H9 (cell line): ENCODE measurements around the gene SLC9A2. TPM values are rescaled to one million over a fixed set of nuclear protein-coding genes. Genes with fewer than 3 reads are reported as not detected.

Experiments
- DNase-seq: peaks from one replicate; pipeline ENCODE4 v3.0.0-alpha.2; 2017
- H2AFZ ChIP-seq: one replicate; pipeline ENCODE4 v1.6.1; 2013; ENCODE audit warnings: mild to moderate bottlenecking, low read length, control low read depth, moderate library complexity
- H2AK5ac ChIP-seq: 2 replicates; pipeline ENCODE4 v1.6.1; 2013; ENCODE audit warnings: low read length, control low read depth, mixed read lengths; ENCODE audit not compliant: insufficient read length
- H2BK120ac ChIP-seq: one replicate; pipeline ENCODE4 v1.6.1; 2013; ENCODE audit warnings: low read depth, mild to moderate bottlenecking, low read length, control low read depth, inconsistent platforms; ENCODE audit not compliant: poor library complexity, severe bottlenecking
- H2BK12ac ChIP-seq: 2 replicates; pipeline ENCODE4 v1.6.1; 2013; ENCODE audit warnings: low read length, control low read depth, mixed read lengths, low read depth; ENCODE audit not compliant: insufficient read length
- H2BK15ac ChIP-seq: 2 replicates; pipeline ENCODE4 v1.6.1; 2013; ENCODE audit warnings: low read depth, low read length, control low read depth
- H2BK20ac ChIP-seq: one replicate; pipeline ENCODE4 v1.6.1; 2013; ENCODE audit warnings: low read depth, mild to moderate bottlenecking, low read length, control low read depth, inconsistent platforms; ENCODE audit not compliant: poor library complexity, severe bottlenecking
- H2BK5ac ChIP-seq: 2 replicates; pipeline ENCODE4 v1.6.1; 2013; ENCODE audit warnings: low read length, control low read depth, mixed read lengths; ENCODE audit not compliant: insufficient read length
- H3K14ac ChIP-seq: 2 replicates; pipeline ENCODE4 v1.6.1; 2013; ENCODE audit warnings: low read length, control low read depth; ENCODE audit not compliant: insufficient read depth
- H3K18ac ChIP-seq: 2 replicates; pipeline ENCODE4 v1.6.1; 2013; ENCODE audit warnings: low read depth, mild to moderate bottlenecking, mixed read lengths, low read length, control low read depth; ENCODE audit not compliant: insufficient read length
- H3K23ac ChIP-seq: 2 replicates; pipeline ENCODE4 v1.6.1; 2013; ENCODE audit warnings: low read length, control low read depth, mixed read lengths, low read depth; ENCODE audit not compliant: insufficient read length
- H3K23me2 ChIP-seq: 2 replicates; pipeline ENCODE4 v1.6.1; 2013; ENCODE audit warnings: low read depth, mild to moderate bottlenecking, mixed read lengths, low read length, control low read depth; ENCODE audit not compliant: insufficient read length, poor library complexity, severe bottlenecking
- H3K27ac ChIP-seq: 2 replicates; pipeline ENCODE4 v1.5.1; 2013; ENCODE audit warnings: low read length, control low read depth, mixed read lengths, low read depth; ENCODE audit not compliant: insufficient read length
- H3K27me3 ChIP-seq: 2 replicates; pipeline ENCODE4 v1.6.1; 2013; ENCODE audit warnings: low read length, control low read depth, inconsistent platforms; ENCODE audit not compliant: insufficient read depth
- H3K4ac ChIP-seq: 2 replicates; pipeline ENCODE4 v1.6.1; 2013; ENCODE audit warnings: low read depth, mild to moderate bottlenecking, control low read depth, inconsistent platforms, low read length, moderate library complexity
- H3K4me1 ChIP-seq: 2 replicates; pipeline ENCODE4 v1.6.1; 2013; ENCODE audit warnings: low read length, control low read depth, inconsistent platforms; ENCODE audit not compliant: insufficient read depth
- H3K4me2 ChIP-seq: 2 replicates; pipeline ENCODE4 v1.6.1; 2013; ENCODE audit warnings: low read length, control low read depth, mixed read lengths; ENCODE audit not compliant: insufficient read length, insufficient read depth
- H3K56ac ChIP-seq: 2 replicates; pipeline ENCODE4 v1.6.1; 2013; ENCODE audit warnings: low read depth, mild to moderate bottlenecking, mixed read lengths, low read length, control low read depth; ENCODE audit not compliant: insufficient read length
- H3K79me1 ChIP-seq: 2 replicates; pipeline ENCODE4 v1.6.1; 2013; ENCODE audit warnings: low read depth, mild to moderate bottlenecking, moderate library complexity, low read length, control low read depth, inconsistent platforms; ENCODE audit not compliant: insufficient read depth, poor library complexity, severe bottlenecking
- H3K79me2 ChIP-seq: 2 replicates; pipeline ENCODE4 v1.6.1; 2013; ENCODE audit warnings: low read length, control low read depth, inconsistent platforms; ENCODE audit not compliant: insufficient read depth
- H3K9ac ChIP-seq: 2 replicates; pipeline ENCODE4 v1.6.1; 2013; ENCODE audit warnings: low read length, control low read depth, mixed read lengths; ENCODE audit not compliant: insufficient read length; ENCODE audit errors: extremely low read depth
- H3K9me3 ChIP-seq: one replicate; pipeline ENCODE4 v1.6.1; 2013; ENCODE audit warnings: low read depth, low read length, inconsistent platforms; ENCODE audit not compliant: control insufficient read depth
- H3T11ph ChIP-seq: one replicate; pipeline ENCODE4 v1.6.1; 2013; ENCODE audit warnings: mild to moderate bottlenecking, low read length, control low read depth, inconsistent platforms
- H4K20me1 ChIP-seq: one replicate; pipeline ENCODE4 v1.6.1; 2013; ENCODE audit not compliant: control insufficient read depth, insufficient read length, insufficient read depth
- H4K5ac ChIP-seq: 2 replicates; pipeline ENCODE4 v1.6.1; 2013; ENCODE audit warnings: low read depth, mild to moderate bottlenecking, mixed read lengths, low read length, control low read depth; ENCODE audit not compliant: insufficient read length
- H4K8ac ChIP-seq: replicated peaks from 2 replicates; pipeline ENCODE4 v1.6.1; 2013; ENCODE audit warnings: low read length, control low read depth, mixed read lengths, low read depth; ENCODE audit not compliant: insufficient read length
- H4K91ac ChIP-seq: 2 replicates; pipeline ENCODE4 v1.6.1; 2013; ENCODE audit warnings: low read depth, mild to moderate bottlenecking, moderate library complexity, mixed read lengths, low read length, control low read depth; ENCODE audit not compliant: insufficient read length
- H3K27ac Mint-ChIP-seq, 3 experiments: 2 replicates in 2 of 3; 3 replicates in 1 of 3; pipeline ENCODE4 v1.8.0; 2020 to 2021; ENCODE audit warnings: mixed read lengths in 3 of 3, mild to moderate bottlenecking in 1 of 3, moderate library complexity in 1 of 3
- H3K27me3 Mint-ChIP-seq: 2 replicates; pipeline ENCODE4 v1.8.0; 2021; ENCODE audit warnings: low read depth, mild to moderate bottlenecking, moderate library complexity, mixed read lengths
- H3K36me3 Mint-ChIP-seq, 3 experiments: 2 replicates in 2 of 3; 3 replicates in 1 of 3; pipeline ENCODE4 v1.8.0; 2020 to 2021; ENCODE audit warnings: low read depth in 3 of 3, mixed read lengths in 3 of 3; ENCODE audit not compliant: insufficient read depth in 1 of 3
- H3K4me1 Mint-ChIP-seq, 2 experiments: 2 replicates each; pipeline ENCODE4 v1.8.0; 2020; ENCODE audit warnings: mixed read lengths in 2 of 2
- H3K4me3 Mint-ChIP-seq, 2 experiments: 2 replicates in 1 of 2; 3 replicates in 1 of 2; pipeline ENCODE4 v1.8.0; 2020 to 2021; ENCODE audit warnings: mild to moderate bottlenecking in 2 of 2, mixed read lengths in 2 of 2, moderate library complexity in 1 of 2
- H3K9me3 Mint-ChIP-seq, 2 experiments: 2 replicates in 1 of 2; 3 replicates in 1 of 2; pipeline ENCODE4 v1.8.0; 2020; ENCODE audit warnings: mild to moderate bottlenecking in 2 of 2, mixed read lengths in 2 of 2, moderate library complexity in 1 of 2
- WGBS: extraction: QIAGEN DNeasy Blood & Tissue Kit; methylation state at CpG from one replicate; pipeline ENCODE4 v1.1.7; 2013; ENCODE audit warnings: missing lambda C conversion rate, low lambda C conversion rate, mixed read lengths; ENCODE audit not compliant: insufficient read length; ENCODE audit errors: extremely low coverage; 5-methylcytosine and 5-hydroxymethylcytosine counted together
- total RNA-seq: library from RNA; stranded (reverse); gene quantifications from 2 replicates; pipeline ENCODE4 v1.2.1, GENCODE V29; 2021
- TF ChIP-seq, protein P1 (sequence below): fragments of 200-600 bp; sonication (generic); conservative IDR thresholded peaks from 3 replicates; pipeline ENCODE4 v1.8.0; 2021; ENCODE audit warnings: antibody characterized with exemption, mild to moderate bottlenecking

SLC9A2 gene
- total RNA-seq, 1 experiment from 2014 or later, result 0.04 TPM

DNA sequence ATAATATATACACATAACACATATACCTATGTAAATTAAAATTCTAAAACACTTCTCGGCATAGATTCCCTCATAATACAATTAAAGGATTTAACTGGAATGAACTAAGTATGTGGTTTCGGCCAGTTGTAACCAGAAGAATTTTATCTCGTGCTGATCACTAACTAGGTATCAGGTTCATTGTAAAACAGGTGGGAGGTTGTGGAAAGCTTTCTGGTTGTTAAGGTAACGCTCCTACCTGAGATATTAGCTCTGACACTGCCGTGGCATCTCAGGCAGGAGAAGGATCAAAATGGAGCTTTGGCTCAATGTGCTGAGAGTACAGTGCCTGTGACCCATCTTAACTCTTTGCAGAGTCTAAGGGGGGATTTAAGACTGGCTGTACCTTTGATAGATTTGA is 42.5 kb downstream of the SLC9A2 start:
- Histone ChIP-seq H2BK15ac (no peak overlapping the region), H3K4me1 (no peaks in the 10 kb centered on the region), H2BK12ac (no peak overlapping the region), H2AFZ (no peak overlapping the region), H3K18ac (no peak overlapping the region), H4K20me1 (no peaks in the 10 kb centered on the region), H2BK20ac (no peak overlapping the region), H3K79me1 (no peaks in the 10 kb centered on the region), H2BK5ac (no peak overlapping the region), H2AK5ac (no peak overlapping the region), H3T11ph (no peak overlapping the region), H3K9ac (no peak overlapping the region), H2BK120ac (no peak overlapping the region), H4K5ac (no peak overlapping the region), H3K4ac (no peak overlapping the region), H3K23ac (no peak overlapping the region), H3K23me2 (no peaks in the 10 kb centered on the region), H3K27me3 (no peaks in the 10 kb centered on the region), H3K56ac (no peak overlapping the region), H4K91ac (no peak overlapping the region), H4K8ac (no peak overlapping the region), H3K9me3 (no peaks in the 10 kb centered on the region), H3K27ac (no peak overlapping the region), H3K79me2 (no peaks in the 10 kb centered on the region), H3K14ac (no peak overlapping the region), H3K4me2 (no peak overlapping the region)
- WGBS, result no CpG with 5 or more reads among the region's 5 CpGs
- H3K4me3 Mint-ChIP-seq, result no peak overlapping the region
- no peak overlapping the region; a peak in 1 of 7 replicates for H3K27ac Mint-ChIP-seq
- DNase-seq, result no peak
- peaks cover 1% of the 10 kb centered on the region; the same call in 1 of the 2 replicates for H3K27me3 Mint-ChIP-seq
- TF ChIP-seq, protein P1, sequence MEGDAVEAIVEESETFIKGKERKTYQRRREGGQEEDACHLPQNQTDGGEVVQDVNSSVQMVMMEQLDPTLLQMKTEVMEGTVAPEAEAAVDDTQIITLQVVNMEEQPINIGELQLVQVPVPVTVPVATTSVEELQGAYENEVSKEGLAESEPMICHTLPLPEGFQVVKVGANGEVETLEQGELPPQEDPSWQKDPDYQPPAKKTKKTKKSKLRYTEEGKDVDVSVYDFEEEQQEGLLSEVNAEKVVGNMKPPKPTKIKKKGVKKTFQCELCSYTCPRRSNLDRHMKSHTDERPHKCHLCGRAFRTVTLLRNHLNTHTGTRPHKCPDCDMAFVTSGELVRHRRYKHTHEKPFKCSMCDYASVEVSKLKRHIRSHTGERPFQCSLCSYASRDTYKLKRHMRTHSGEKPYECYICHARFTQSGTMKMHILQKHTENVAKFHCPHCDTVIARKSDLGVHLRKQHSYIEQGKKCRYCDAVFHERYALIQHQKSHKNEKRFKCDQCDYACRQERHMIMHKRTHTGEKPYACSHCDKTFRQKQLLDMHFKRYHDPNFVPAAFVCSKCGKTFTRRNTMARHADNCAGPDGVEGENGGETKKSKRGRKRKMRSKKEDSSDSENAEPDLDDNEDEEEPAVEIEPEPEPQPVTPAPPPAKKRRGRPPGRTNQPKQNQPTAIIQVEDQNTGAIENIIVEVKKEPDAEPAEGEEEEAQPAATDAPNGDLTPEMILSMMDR, result no peak
- H3K9me3 Mint-ChIP-seq, result no peaks in the 10 kb centered on the region; a peak in 1 of 5 replicates
- H3K4me1 Mint-ChIP-seq, result peaks cover 5% of the 10 kb centered on the region in 2 experiments; a peak in 3 of 4 replicates
- H3K36me3 Mint-ChIP-seq, result no peaks in the 10 kb centered on the region
